SK-N-MC (cell line): ENCODE measurements around the gene RUNX2.

Experiments
- EZH2 ChIP-seq: fragments of 200-600 bp; sonication (generic); IDR thresholded peaks from one replicate; pipeline ENCODE4 v1.6.1; 2017; ENCODE audit warnings: antibody characterized with exemption
- POLR2AphosphoS5 ChIP-seq: IDR thresholded peaks from 2 replicates; pipeline ENCODE4 v1.6.1; 2012; ENCODE audit warnings: mild to moderate bottlenecking, low read depth, low read length, borderline replicate concordance

DNA sequence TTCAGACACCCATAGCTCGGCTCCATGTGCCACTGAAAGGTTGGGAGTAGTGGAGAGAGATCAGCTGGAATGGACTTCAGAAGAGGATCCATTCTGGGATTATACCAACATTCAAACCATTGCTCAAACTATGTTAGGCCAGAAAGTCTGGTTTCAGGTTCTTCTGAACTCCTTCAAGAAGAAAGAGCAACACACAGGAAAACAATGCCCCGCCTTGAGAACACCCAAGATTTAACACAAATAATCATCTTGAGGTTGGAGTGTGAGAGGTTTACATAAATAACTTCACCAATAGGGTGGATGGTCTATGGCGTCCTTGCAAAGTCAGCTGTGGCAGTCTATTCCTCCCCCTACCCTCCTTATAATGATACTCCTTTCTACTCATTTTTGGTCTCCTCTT lies 261.2 kb downstream of the RUNX2 start:
- TF ChIP-seq EZH2 (no peak), POLR2AphosphoS5 (no peak)
